MM.1S (cell line): ENCODE data around the gene BRD3OS.

Source experiments
- DNase-seq: peaks from one replicate; pipeline ENCODE4 v3.0.0-alpha.2; 2015
- H2AFZ ChIP-seq: fragments of 300-600 bp; sonication (generic); 2 replicates; pipeline ENCODE4 v1.6.0; 2016; ENCODE audit warnings: antibody characterized with exemption, low read length
- H3F3A ChIP-seq: fragments of 300-600 bp; sonication (generic); 2 replicates; pipeline ENCODE4 v1.6.1; 2016; ENCODE audit warnings: mild to moderate bottlenecking, antibody characterized with exemption, low read length, moderate library complexity, mixed read lengths; ENCODE audit not compliant: insufficient read depth
- H3K27ac ChIP-seq: fragments of 300-600 bp; sonication (generic); 2 replicates; pipeline ENCODE4 v1.5.1; 2016; ENCODE audit warnings: mild to moderate bottlenecking, low read length
- H3K27me3 ChIP-seq: fragments of 300-600 bp; sonication (generic); replicated peaks from 2 replicates; pipeline ENCODE4 v1.6.0; 2016; ENCODE audit warnings: low read length; ENCODE audit not compliant: insufficient read depth
- H3K36me3 ChIP-seq: fragments of 300-600 bp; sonication (generic); replicated peaks from 2 replicates; pipeline ENCODE4 v1.6.1; 2016; ENCODE audit warnings: mild to moderate bottlenecking, low read length, mixed read lengths; ENCODE audit not compliant: insufficient read depth
- H3K4me1 ChIP-seq: fragments of 300-600 bp; sonication (generic); 2 replicates; pipeline ENCODE4 v1.6.1; 2016; ENCODE audit warnings: low read length, mixed read lengths
- H3K4me2 ChIP-seq: fragments of 300-600 bp; sonication (generic); 2 replicates; pipeline ENCODE4 v1.6.0; 2016; ENCODE audit warnings: low read depth, low read length
- H3K4me3 ChIP-seq: fragments of 300-600 bp; sonication (generic); 2 replicates; pipeline ENCODE4 v1.5.1; 2016; ENCODE audit warnings: low read length, mixed read lengths
- H3K79me2 ChIP-seq: fragments of 300-600 bp; sonication (generic); 2 replicates; pipeline ENCODE4 v1.6.1; 2016; ENCODE audit warnings: mixed run types, low read length, mixed read lengths
- H3K9ac ChIP-seq: fragments of 300-600 bp; sonication (generic); 2 replicates; pipeline ENCODE4 v1.6.1; 2016; ENCODE audit warnings: low read length, mixed read lengths
- H3K9me2 ChIP-seq: fragments of 300-600 bp; sonication (generic); replicated peaks from 2 replicates; pipeline ENCODE4 v1.6.1; 2016; ENCODE audit warnings: mild to moderate bottlenecking, low read length, mixed read lengths; ENCODE audit not compliant: insufficient read depth
- H3K9me3 ChIP-seq: fragments of 300-600 bp; sonication (generic); replicated peaks from 2 replicates; pipeline ENCODE4 v1.6.1; 2016; ENCODE audit warnings: mild to moderate bottlenecking, low read length, mixed read lengths; ENCODE audit not compliant: insufficient read depth
- H4K20me1 ChIP-seq: fragments of 300-600 bp; sonication (generic); 2 replicates; pipeline ENCODE4 v1.6.1; 2016; ENCODE audit warnings: mild to moderate bottlenecking, low read length, moderate library complexity, mixed read lengths; ENCODE audit not compliant: insufficient read depth
- EZH2 ChIP-seq: fragments of 300-600 bp; sonication (generic); optimal IDR thresholded peaks from 2 replicates; pipeline ENCODE3; 2017; ENCODE audit warnings: low read depth, mild to moderate bottlenecking, antibody characterized with exemption, low read length, mixed read lengths
- EZH2phosphoT487 ChIP-seq: fragments of 300-600 bp; sonication (generic); IDR thresholded peaks from 2 replicates; pipeline ENCODE4 v1.6.1; 2018; ENCODE audit warnings: antibody characterized with exemption, low read length
- TF ChIP-seq, protein P1 (sequence below): fragments of 300-600 bp; sonication (generic); IDR thresholded peaks from 2 replicates; pipeline ENCODE4 v1.5.1; 2016; ENCODE audit warnings: antibody characterized with exemption, low read length, mixed read lengths

The BRD3OS gene

DNA sequence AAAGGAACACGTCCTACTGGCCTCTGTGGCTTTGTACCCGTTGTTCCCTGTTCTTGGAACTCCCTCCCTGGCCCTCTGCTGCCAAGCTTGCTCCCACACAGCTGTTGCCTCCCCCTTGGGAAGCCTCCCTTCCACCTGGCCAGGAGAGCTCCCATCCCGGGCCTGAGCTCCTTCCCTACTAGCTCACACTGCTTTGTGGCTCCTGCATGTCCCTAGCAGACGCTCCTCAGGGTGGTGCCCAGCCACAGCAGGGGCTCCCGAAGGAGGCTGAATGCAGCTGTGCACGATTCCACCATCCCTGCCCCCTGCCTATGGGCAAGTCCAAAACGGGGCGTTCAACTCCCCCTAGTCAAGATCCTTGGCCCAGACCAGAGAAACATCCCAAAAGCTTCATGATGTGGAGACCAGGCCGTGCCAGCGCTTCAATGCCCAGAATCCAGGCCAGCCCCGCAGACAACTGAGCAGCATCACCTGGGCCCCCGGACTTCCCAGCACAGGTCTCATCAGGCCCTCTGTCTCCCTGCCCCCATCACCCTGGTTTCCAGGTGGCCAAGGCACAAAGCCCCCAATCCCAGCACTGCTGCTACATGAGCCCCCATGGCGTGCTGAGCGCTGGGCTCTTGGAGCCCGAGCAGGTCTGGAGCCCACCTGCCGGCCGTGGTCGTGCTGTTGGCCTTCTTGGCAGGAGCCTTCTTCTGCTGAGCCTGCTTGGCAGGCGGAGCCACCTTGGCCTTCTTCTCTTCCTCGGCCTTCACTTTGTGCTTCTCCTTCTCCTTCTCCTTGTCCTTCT lies 14.3 kb downstream of the BRD3OS start:
- no peaks in the 10 kb centered on the region for H3K36me3 ChIP-seq
- no peak overlapping the region for H2AFZ ChIP-seq
- H3K27me3 ChIP-seq, result no peaks in the 10 kb centered on the region
- H3K79me2 ChIP-seq, result no peaks in the 10 kb centered on the region
- no peaks in the 10 kb centered on the region for H3K9me3 ChIP-seq
- TF ChIP-seq EZH2phosphoT487 (no peak), EZH2 (no peak)
- TF ChIP-seq, protein P1, sequence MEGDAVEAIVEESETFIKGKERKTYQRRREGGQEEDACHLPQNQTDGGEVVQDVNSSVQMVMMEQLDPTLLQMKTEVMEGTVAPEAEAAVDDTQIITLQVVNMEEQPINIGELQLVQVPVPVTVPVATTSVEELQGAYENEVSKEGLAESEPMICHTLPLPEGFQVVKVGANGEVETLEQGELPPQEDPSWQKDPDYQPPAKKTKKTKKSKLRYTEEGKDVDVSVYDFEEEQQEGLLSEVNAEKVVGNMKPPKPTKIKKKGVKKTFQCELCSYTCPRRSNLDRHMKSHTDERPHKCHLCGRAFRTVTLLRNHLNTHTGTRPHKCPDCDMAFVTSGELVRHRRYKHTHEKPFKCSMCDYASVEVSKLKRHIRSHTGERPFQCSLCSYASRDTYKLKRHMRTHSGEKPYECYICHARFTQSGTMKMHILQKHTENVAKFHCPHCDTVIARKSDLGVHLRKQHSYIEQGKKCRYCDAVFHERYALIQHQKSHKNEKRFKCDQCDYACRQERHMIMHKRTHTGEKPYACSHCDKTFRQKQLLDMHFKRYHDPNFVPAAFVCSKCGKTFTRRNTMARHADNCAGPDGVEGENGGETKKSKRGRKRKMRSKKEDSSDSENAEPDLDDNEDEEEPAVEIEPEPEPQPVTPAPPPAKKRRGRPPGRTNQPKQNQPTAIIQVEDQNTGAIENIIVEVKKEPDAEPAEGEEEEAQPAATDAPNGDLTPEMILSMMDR, result no peak
- H4K20me1 ChIP-seq, result no peaks in the 10 kb centered on the region
- no peak overlapping the region for H3K9ac ChIP-seq
- no peaks in the 10 kb centered on the region for H3K4me1 ChIP-seq
- DNase-seq, result no peak
- no peaks in the 10 kb centered on the region for H3F3A ChIP-seq
- H3K9me2 ChIP-seq, result no peaks in the 10 kb centered on the region
- H3K4me2 ChIP-seq, result no peak overlapping the region
- no peak overlapping the region for H3K4me3 ChIP-seq
- H3K27ac ChIP-seq, result no peak overlapping the region

DNA sequence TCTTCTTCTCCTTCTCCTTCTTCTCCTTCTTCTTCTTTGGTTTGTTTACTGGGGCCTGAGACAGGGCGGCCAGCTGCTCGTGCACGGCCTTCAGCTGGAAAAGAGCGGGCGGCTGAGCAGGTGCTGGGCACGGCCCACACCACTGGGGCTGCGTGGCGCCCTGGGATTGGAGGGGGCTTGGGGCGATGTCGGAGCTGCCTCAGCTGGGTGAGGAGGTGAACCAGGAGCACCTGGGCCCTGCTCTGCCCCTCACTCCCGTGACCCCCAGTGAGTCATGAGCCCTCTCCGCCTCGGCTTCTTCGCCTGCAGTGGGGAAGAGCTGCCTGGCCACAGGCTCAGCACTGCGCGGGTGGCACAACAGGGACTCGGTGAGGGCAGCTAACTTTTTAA lies 14.9 kb downstream of the BRD3OS start:
- no peaks in the 10 kb centered on the region for H3K4me1 ChIP-seq
- H3K4me3 ChIP-seq, result no peak overlapping the region
- no peak overlapping the region for H3K4me2 ChIP-seq
- H4K20me1 ChIP-seq, result no peaks in the 10 kb centered on the region
- H3K9me3 ChIP-seq, result no peaks in the 10 kb centered on the region
- H3K9ac ChIP-seq, result no peak overlapping the region
- H3K27me3 ChIP-seq, result no peaks in the 10 kb centered on the region
- no peaks in the 10 kb centered on the region for H3K36me3 ChIP-seq
- no peaks in the 10 kb centered on the region for H3F3A ChIP-seq
- no peaks in the 10 kb centered on the region for H3K9me2 ChIP-seq
- H3K27ac ChIP-seq, result no peak overlapping the region
- TF ChIP-seq EZH2phosphoT487, result no peak
- TF ChIP-seq, protein P1, result no peak
- no peak for DNase-seq
- no peak overlapping the region for H2AFZ ChIP-seq
- no peaks in the 10 kb centered on the region for H3K79me2 ChIP-seq

DNA sequence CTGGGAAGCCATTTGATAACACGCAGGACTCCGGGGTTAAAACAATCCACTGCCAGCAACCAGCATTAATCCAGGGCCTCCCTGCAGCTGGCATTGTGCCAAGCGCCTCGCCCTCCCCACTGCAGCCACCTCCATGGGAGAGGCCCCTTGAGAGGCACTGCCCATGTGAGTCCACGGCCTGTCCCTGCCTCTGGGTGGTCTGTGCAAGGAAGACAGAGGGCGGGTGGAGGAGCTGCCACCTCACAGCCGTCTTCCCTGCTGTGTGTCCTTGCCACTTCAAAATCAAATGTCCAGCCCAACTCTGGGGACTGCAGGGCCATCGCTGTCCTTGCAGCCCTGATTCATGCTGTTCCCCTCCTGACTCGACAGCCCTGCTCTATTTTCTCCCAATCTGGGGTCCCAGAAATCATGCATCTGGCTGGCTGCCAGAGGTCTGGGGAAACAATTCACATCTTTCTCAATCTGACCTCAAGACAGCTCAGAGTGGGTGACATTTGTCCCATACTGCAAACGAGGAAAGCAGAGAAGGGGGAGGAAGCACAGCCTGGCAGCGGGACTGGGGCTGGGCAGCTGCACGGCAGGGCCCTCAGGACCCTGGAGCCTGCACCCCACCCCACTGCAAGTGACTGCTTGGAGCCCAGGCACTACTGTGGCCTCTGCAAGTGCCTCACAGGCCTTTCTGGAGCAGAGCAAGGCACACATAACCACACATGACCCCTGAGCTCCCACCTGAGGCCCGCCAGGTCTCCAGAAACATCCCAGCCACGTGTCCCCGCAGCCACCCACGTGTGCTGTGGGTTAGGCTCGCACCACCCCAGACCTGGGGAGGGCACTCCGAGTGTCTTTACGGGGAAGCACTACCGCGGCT lies 15.7 kb downstream of the BRD3OS start:
- Histone ChIP-seq H3K27ac (no peak overlapping the region), H3K4me3 (no peak overlapping the region), H2AFZ (no peak overlapping the region), H3K9me3 (no peaks in the 10 kb centered on the region), H3K9me2 (no peaks in the 10 kb centered on the region), H3K27me3 (no peaks in the 10 kb centered on the region), H3K79me2 (no peaks in the 10 kb centered on the region), H3K36me3 (no peaks in the 10 kb centered on the region), H3K9ac (no peak overlapping the region), H3F3A (no peaks in the 10 kb centered on the region), H4K20me1 (no peaks in the 10 kb centered on the region), H3K4me2 (no peak overlapping the region), H3K4me1 (no peaks in the 10 kb centered on the region)
- TF ChIP-seq, protein P1, result no peak
- no peak for TF ChIP-seq EZH2
- no peak for TF ChIP-seq EZH2phosphoT487
- no peak for DNase-seq
